ENCODE measurements around the gene RPL23. TPM values are rescaled to one million over a fixed set of nuclear protein-coding genes. Genes with fewer than 3 reads are reported as not detected.

The RPL23 gene
- total and polyA plus RNA-seq, 9 of the 15 experiments (the other 6 are each of a cell fraction or from before 2014, with no cell fraction given), result 1,745 to 3,667 (median 3,096) TPM

DNA sequence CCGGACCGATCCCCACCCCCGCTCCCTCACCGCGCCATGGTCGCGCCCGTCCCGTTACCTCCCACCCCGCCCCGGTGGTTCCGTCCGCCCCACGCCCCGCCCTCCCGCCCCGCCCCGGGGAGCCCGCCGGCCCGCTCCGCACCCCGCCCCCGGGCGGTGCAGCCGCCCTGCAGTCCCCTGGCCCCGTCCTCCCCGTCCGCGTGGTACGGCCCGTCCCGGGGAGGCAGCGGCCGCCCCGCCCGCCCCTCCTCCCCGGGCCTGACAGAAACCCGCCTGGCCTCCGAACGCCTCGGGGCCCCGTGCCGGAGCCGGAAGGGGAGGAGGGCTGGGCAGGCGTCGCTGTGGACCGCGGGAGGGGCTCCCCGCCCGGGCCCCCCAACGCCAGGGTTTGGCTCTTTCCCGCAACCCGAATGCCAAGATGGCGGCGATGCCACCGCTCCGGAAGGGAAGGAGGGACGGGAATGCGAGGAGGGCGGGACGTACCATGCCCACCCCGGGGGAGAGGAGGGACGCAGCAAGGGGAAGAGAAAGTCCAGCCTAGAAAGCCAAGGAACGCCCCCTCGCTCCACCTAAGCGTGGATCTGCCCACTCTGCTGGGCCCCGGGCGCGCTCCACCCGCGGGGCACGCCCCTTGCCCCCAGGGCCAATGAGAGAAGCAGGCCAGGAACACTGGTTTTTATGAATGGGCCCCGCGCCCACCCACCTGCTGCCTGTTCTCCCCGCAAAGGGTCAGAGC lies 53.9 kb downstream of the RPL23 start, which contains the start of gene PIP4K2B (continued):
- TF ChIP-seq ZNF436 (CRISPR knock-in tag; IDR thresholded peaks at IDR 0.05) (no peak), FIP1L1 (IDR thresholded peaks at IDR 0.05; ENCODE audit: low read depth, low read length, poor library complexity, severe bottlenecking) (peak; percentile 62), SUPT5H (IDR thresholded peaks at IDR 0.05) (peak; percentile 82), POLR2AphosphoS5 (IDR thresholded peaks at IDR 0.05; ENCODE audit: control insufficient read depth, insufficient read depth, low read depth, low read length) (peak; percentile 66), ZNF780A (CRISPR knock-in tag; IDR thresholded peaks at IDR 0.05) (no peak), ELF1 (tag; IDR thresholded peaks at IDR 0.05) (peak; percentile 77; the same call in 1 of the 2 replicates), ZFX (CRISPR knock-in tag; IDR thresholded peaks at IDR 0.05) (peak; percentile 60; the same call in 1 of the 2 replicates), CREB1 (IDR thresholded peaks at IDR 0.05) (no peak), CREB1 (CRISPR knock-in tag; IDR thresholded peaks at IDR 0.05) (no peak; the same call in none of the 2 replicates)
- TF ChIP-seq, protein P1, sequence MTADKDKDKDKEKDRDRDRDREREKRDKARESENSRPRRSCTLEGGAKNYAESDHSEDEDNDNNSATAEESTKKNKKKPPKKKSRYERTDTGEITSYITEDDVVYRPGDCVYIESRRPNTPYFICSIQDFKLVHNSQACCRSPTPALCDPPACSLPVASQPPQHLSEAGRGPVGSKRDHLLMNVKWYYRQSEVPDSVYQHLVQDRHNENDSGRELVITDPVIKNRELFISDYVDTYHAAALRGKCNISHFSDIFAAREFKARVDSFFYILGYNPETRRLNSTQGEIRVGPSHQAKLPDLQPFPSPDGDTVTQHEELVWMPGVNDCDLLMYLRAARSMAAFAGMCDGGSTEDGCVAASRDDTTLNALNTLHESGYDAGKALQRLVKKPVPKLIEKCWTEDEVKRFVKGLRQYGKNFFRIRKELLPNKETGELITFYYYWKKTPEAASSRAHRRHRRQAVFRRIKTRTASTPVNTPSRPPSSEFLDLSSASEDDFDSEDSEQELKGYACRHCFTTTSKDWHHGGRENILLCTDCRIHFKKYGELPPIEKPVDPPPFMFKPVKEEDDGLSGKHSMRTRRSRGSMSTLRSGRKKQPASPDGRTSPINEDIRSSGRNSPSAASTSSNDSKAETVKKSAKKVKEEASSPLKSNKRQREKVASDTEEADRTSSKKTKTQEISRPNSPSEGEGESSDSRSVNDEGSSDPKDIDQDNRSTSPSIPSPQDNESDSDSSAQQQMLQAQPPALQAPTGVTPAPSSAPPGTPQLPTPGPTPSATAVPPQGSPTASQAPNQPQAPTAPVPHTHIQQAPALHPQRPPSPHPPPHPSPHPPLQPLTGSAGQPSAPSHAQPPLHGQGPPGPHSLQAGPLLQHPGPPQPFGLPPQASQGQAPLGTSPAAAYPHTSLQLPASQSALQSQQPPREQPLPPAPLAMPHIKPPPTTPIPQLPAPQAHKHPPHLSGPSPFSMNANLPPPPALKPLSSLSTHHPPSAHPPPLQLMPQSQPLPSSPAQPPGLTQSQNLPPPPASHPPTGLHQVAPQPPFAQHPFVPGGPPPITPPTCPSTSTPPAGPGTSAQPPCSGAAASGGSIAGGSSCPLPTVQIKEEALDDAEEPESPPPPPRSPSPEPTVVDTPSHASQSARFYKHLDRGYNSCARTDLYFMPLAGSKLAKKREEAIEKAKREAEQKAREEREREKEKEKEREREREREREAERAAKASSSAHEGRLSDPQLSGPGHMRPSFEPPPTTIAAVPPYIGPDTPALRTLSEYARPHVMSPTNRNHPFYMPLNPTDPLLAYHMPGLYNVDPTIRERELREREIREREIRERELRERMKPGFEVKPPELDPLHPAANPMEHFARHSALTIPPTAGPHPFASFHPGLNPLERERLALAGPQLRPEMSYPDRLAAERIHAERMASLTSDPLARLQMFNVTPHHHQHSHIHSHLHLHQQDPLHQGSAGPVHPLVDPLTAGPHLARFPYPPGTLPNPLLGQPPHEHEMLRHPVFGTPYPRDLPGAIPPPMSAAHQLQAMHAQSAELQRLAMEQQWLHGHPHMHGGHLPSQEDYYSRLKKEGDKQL (CRISPR knock-in tag; IDR thresholded peaks at IDR 0.05; ENCODE audit: borderline replicate concordance), result no peak
- TF ChIP-seq, protein P2, sequence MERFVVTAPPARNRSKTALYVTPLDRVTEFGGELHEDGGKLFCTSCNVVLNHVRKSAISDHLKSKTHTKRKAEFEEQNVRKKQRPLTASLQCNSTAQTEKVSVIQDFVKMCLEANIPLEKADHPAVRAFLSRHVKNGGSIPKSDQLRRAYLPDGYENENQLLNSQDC (CRISPR knock-in tag; IDR thresholded peaks at IDR 0.05), result no peak; the same call in 1 of the 2 replicates
- TF ChIP-seq, protein P3, sequence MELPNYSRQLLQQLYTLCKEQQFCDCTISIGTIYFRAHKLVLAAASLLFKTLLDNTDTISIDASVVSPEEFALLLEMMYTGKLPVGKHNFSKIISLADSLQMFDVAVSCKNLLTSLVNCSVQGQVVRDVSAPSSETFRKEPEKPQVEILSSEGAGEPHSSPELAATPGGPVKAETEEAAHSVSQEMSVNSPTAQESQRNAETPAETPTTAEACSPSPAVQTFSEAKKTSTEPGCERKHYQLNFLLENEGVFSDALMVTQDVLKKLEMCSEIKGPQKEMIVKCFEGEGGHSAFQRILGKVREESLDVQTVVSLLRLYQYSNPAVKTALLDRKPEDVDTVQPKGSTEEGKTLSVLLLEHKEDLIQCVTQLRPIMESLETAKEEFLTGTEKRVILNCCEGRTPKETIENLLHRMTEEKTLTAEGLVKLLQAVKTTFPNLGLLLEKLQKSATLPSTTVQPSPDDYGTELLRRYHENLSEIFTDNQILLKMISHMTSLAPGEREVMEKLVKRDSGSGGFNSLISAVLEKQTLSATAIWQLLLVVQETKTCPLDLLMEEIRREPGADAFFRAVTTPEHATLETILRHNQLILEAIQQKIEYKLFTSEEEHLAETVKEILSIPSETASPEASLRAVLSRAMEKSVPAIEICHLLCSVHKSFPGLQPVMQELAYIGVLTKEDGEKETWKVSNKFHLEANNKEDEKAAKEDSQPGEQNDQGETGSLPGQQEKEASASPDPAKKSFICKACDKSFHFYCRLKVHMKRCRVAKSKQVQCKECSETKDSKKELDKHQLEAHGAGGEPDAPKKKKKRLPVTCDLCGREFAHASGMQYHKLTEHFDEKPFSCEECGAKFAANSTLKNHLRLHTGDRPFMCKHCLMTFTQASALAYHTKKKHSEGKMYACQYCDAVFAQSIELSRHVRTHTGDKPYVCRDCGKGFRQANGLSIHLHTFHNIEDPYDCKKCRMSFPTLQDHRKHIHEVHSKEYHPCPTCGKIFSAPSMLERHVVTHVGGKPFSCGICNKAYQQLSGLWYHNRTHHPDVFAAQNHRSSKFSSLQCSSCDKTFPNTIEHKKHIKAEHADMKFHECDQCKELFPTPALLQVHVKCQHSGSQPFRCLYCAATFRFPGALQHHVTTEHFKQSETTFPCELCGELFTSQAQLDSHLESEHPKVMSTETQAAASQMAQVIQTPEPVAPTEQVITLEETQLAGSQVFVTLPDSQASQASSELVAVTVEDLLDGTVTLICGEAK (IDR thresholded peaks at IDR 0.05), result peak; percentile 90
- TF ChIP-seq, protein P3 (CRISPR knock-in tag; IDR thresholded peaks at IDR 0.05), result no peak
